ENCODE data around the gene ZNF451. TPM values are rescaled to one million over a fixed set of nuclear protein-coding genes. Genes with fewer than 3 reads are reported as not detected.

The ZNF451 gene
- total RNA-seq, 1 donor from 2014 or later, result 71.9 TPM

DNA sequence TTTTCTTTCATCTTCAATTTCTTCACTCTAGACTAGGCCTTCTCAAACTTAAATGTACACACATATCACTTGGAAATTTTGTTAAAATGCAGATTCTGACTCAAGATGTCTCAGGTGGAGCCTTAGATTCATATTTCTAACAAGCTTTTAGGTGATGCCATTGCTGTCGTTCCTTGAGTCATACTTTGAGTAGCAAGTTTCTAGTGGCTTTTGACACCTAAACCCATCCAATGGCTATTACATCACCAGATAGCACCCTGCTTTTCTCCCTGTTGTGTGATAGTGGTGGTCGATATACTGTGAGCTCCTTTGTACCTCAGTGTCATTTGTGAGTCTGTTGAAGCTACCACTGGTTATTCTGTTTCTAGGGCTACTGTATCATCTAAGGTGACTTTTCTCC, 47.4 kb downstream of the ZNF451 start:
- no peak for DNase-seq
- POLR2A ChIA-PET, result no interaction called here
- intact Hi-C loops (cut with micrococcal nuclease), result no loop called here
- no peak for ATAC-seq (ENCODE audit: low read depth)
- CTCF ChIA-PET, result no interaction called here
- no peaks in the 10 kb centered on the region for H3K4me1 Mint-ChIP-seq
- H3K9me3 Mint-ChIP-seq, result peaks cover 3% of the 10 kb centered on the region
- H3K27me3 Mint-ChIP-seq, result no peaks in the 10 kb centered on the region
- no peak overlapping the region for H3K27ac Mint-ChIP-seq
- H3K36me3 Mint-ChIP-seq (ENCODE audit: low read depth), result peaks cover 59% of the 10 kb centered on the region
- H3K4me3 Mint-ChIP-seq, result no peak overlapping the region
- no peak for TF ChIP-seq CTCF (IDR thresholded peaks at IDR 0.05)

- ChIA-PET POLR2A (no interaction called here), CTCF (no interaction called here)
- no peak for ATAC-seq (ENCODE audit: low read depth)
- Mint-ChIP-seq H3K36me3 (ENCODE audit: low read depth) (peaks cover 61% of the 10 kb centered on the region), H3K27ac (no peak overlapping the region), H3K9me3 (peaks cover 5% of the 10 kb centered on the region), H3K27me3 (no peaks in the 10 kb centered on the region), H3K4me3 (no peak overlapping the region), H3K4me1 (no peaks in the 10 kb centered on the region)
- DNase-seq, result no peak
- no peak for TF ChIP-seq CTCF (IDR thresholded peaks at IDR 0.05)
- intact Hi-C loops (cut with micrococcal nuclease), result no loop called here
These were observed 48.0 kb downstream of the ZNF451 start for GRCh38 chr6:57138026-57138425.

GRCh38 chr6:57141451-57142177, 51.6 kb downstream of the ZNF451 start:
- no peaks in the 10 kb centered on the region for H3K27me3 Mint-ChIP-seq
- H3K9me3 Mint-ChIP-seq, result peaks cover 5% of the 10 kb centered on the region
- H3K4me3 Mint-ChIP-seq, result no peak overlapping the region
- H3K27ac Mint-ChIP-seq, result no peak overlapping the region
- intact Hi-C loops (cut with micrococcal nuclease), result no loop called here
- TF ChIP-seq CTCF (IDR thresholded peaks at IDR 0.05), result no peak
- peaks cover 62% of the 10 kb centered on the region for H3K36me3 Mint-ChIP-seq (ENCODE audit: low read depth)
- POLR2A ChIA-PET, result no interaction called here
- H3K4me1 Mint-ChIP-seq, result no peaks in the 10 kb centered on the region
- no peak for DNase-seq
- ATAC-seq (ENCODE audit: low read depth), result no peak
- CTCF ChIA-PET, result no interaction called here

DNA sequence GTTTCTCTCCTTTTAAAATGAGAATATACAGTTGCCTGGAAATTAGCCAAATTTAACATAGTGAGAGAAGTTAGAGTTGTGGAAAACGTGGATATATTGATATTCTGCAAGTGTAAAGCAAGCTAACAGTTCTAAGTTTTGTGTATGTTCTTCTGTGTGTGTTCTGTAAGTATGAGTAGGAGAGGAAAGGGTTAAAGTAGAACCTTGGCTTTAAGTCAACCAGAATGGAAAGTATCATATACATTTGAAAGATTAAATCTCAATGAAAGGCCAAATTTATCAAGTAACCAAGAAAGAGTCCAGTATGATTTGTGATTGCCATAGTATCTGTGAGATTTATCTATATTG, 52.2 kb downstream of the ZNF451 start:
- intact Hi-C loops (cut with micrococcal nuclease), result no loop called here
- Mint-ChIP-seq H3K27me3 (no peaks in the 10 kb centered on the region), H3K9me3 (peaks cover 5% of the 10 kb centered on the region), H3K4me3 (no peak overlapping the region), H3K4me1 (no peaks in the 10 kb centered on the region), H3K27ac (no peak overlapping the region), H3K36me3 (ENCODE audit: low read depth) (peaks cover 60% of the 10 kb centered on the region)
- ChIA-PET CTCF (no interaction called here), POLR2A (no interaction called here)
- TF ChIP-seq CTCF (IDR thresholded peaks at IDR 0.05), result no peak
- ATAC-seq (ENCODE audit: low read depth), result no peak
- DNase-seq, result no peak

- intact Hi-C loops (cut with micrococcal nuclease), result no loop called here
- H3K4me3 Mint-ChIP-seq, result no peak overlapping the region
- peaks cover 68% of the 10 kb centered on the region for H3K36me3 Mint-ChIP-seq (ENCODE audit: low read depth)
- no peaks in the 10 kb centered on the region for H3K27me3 Mint-ChIP-seq
- H3K27ac Mint-ChIP-seq, result no peak overlapping the region
- ChIA-PET CTCF (no interaction called here), POLR2A (interaction anchor here (0.8 kb wide), 1 partner anchor 29 kb away, joined by 5 read pairs; no protein-coding TSS in a partner anchor)
- DNase-seq (no peak), ATAC-seq (ENCODE audit: low read depth) (no peak)
- no peaks in the 10 kb centered on the region for H3K4me1 Mint-ChIP-seq
- TF ChIP-seq CTCF (IDR thresholded peaks at IDR 0.05), result no peak
- H3K9me3 Mint-ChIP-seq, result peaks cover 5% of the 10 kb centered on the region
These were observed 53.7 kb downstream of the ZNF451 start for GRCh38 chr6:57143690-57144089.

Data from activated B cell treated with CpG ODN at 0.5 μM for 24 hours (primary cell).